HG02798 (cell line): ENCODE measurements around the gene PDIA6.
"Not testable (repeated sequence)": the region's sequence is repeated elsewhere in the genome, so short reads cannot be mapped to it uniquely, and the experiment has no call there.

Experiments used
- ATAC-seq: cut with Tn5 transposase; IDR thresholded peaks from one replicate; pipeline ENCODE4 v1.9.1; 2021; ENCODE audit warnings: mild to moderate bottlenecking; ENCODE audit not compliant: unreplicated experiment, poor library complexity

PDIA6 gene

GRCh38 chr2:10833021-10833420 lies 20.4 kb upstream of the PDIA6 start:
- ATAC-seq = no peak

- ATAC-seq = peak; percentile 81
These were observed 19.8 kb upstream of the PDIA6 start for GRCh38 chr2:10832203-10832936.

- no peak for ATAC-seq
These were observed 18.9 kb upstream of the PDIA6 start for GRCh38 chr2:10831400-10831985.

- no peak for ATAC-seq
These were observed 18.2 kb upstream of the PDIA6 start for GRCh38 chr2:10830641-10831399.

GRCh38 chr2:10830203-10830602 lies 17.6 kb upstream of the PDIA6 start:
- ATAC-seq = no peak

- ATAC-seq = no peak
These were observed 16.7 kb upstream of the PDIA6 start for GRCh38 chr2:10829299-10829698.

GRCh38 chr2:10828346-10828745 lies 15.8 kb upstream of the PDIA6 start:
- no peak for ATAC-seq

GRCh38 chr2:10826625-10827024 lies 14.0 kb upstream of the PDIA6 start:
- no peak for ATAC-seq

GRCh38 chr2:10826026-10826425 lies 13.4 kb upstream of the PDIA6 start:
- no peak for ATAC-seq

GRCh38 chr2:10824191-10824590 lies 11.6 kb upstream of the PDIA6 start:
- no peak for ATAC-seq

- no peak for ATAC-seq
These were observed 8.6 kb upstream of the PDIA6 start for GRCh38 chr2:10820978-10821695.

- ATAC-seq = no peak
These were observed 8.0 kb upstream of the PDIA6 start for GRCh38 chr2:10820562-10820961.

GRCh38 chr2:10819714-10820314 lies 7.2 kb upstream of the PDIA6 start:
- ATAC-seq = no peak

- ATAC-seq = no peak
These were observed 6.4 kb upstream of the PDIA6 start for GRCh38 chr2:10818984-10819383.

GRCh38 chr2:10818305-10818704 lies 5.7 kb upstream of the PDIA6 start:
- not testable (repeated sequence) for ATAC-seq

- no peak for ATAC-seq
These were observed 4.8 kb upstream of the PDIA6 start for GRCh38 chr2:10817413-10817812.

GRCh38 chr2:10814571-10815331 lies 2.2 kb upstream of the PDIA6 start:
- no peak for ATAC-seq

- no peak for ATAC-seq
These were observed 1.6 kb upstream of the PDIA6 start for GRCh38 chr2:10814142-10814541.
